Fibroblast of lung (primary cell): Measurements from ENCODE around the gene KAZALD1. TPM values are rescaled to one million over a fixed set of nuclear protein-coding genes. Genes with fewer than 3 reads are reported as not detected.

ENCODE experiments used
- DNase-seq, 2 donors: peaks; one replicate each; pipeline versions ENCODE4 v3.0.0 to v3.0.0-alpha.2; 2010; ENCODE audit warnings: low read depth in 2 of 2
- H2AFZ ChIP-seq: 2 replicates; pipeline ENCODE4 v1.5.1; 2012; ENCODE audit warnings: low read length, control low read depth, inconsistent platforms
- H3K27ac ChIP-seq: 2 replicates; pipeline ENCODE4 v1.5.1; 2011; ENCODE audit warnings: low read length, control low read depth; ENCODE audit not compliant: insufficient read depth
- H3K27me3 ChIP-seq: 2 replicates; pipeline ENCODE4 v1.5.1; 2011; ENCODE audit warnings: mild to moderate bottlenecking, low read length; ENCODE audit not compliant: control insufficient read depth, insufficient read depth
- H3K36me3 ChIP-seq: 2 replicates; pipeline ENCODE4 v1.5.1; 2011; ENCODE audit warnings: low read length; ENCODE audit not compliant: control insufficient read depth, insufficient read depth
- H3K4me1 ChIP-seq: 2 replicates; pipeline ENCODE4 v1.5.1; 2011; ENCODE audit warnings: low read length; ENCODE audit not compliant: control insufficient read depth, insufficient read depth; ENCODE audit errors: extremely low read depth
- H3K4me2 ChIP-seq: 2 replicates; pipeline ENCODE4 v1.5.1; 2011; ENCODE audit warnings: low read length, control low read depth; ENCODE audit not compliant: insufficient read depth; ENCODE audit errors: extremely low read depth
- H3K4me3 ChIP-seq, 4 experiments: fragments of 200-600 bp in 1 of 4; sonication (generic) in 1 of 4; replicated peaks in 1 of 4; 2 replicates each; pipeline ENCODE4 v1.5.1; 2011 to 2016; ENCODE audit warnings: low read length in 4 of 4, low read depth in 3 of 4, mild to moderate bottlenecking in 3 of 4, control low read depth in 2 of 4, inconsistent platforms in 1 of 4, mixed read lengths in 1 of 4; ENCODE audit not compliant: insufficient read depth in 1 of 4; ENCODE audit errors: control extremely low read depth in 1 of 4
- H3K79me2 ChIP-seq: 2 replicates; pipeline ENCODE4 v1.5.1; 2012; ENCODE audit warnings: mild to moderate bottlenecking, low read length, inconsistent platforms; ENCODE audit not compliant: control insufficient read depth, insufficient read depth
- H3K9ac ChIP-seq: 2 replicates; pipeline ENCODE4 v1.5.1; 2011; ENCODE audit warnings: mild to moderate bottlenecking, low read length, control low read depth; ENCODE audit not compliant: insufficient read depth
- H3K9me3 ChIP-seq: 2 replicates; pipeline ENCODE4 v1.5.1; 2012; ENCODE audit warnings: low read depth, low read length; ENCODE audit not compliant: control insufficient read depth, insufficient read depth
- H4K20me1 ChIP-seq: 2 replicates; pipeline ENCODE4 v1.5.1; 2011; ENCODE audit warnings: low read length; ENCODE audit not compliant: control insufficient read depth, insufficient read depth; ENCODE audit errors: extremely low read depth
- CTCF ChIP-seq, 2 donors: IDR thresholded peaks in 1 of 2; conservative IDR thresholded peaks in 1 of 2; 1 replicate in 1 of 2; 2 replicates in 1 of 2; pipeline ENCODE4 v1.5.1; 2011 to 2012; ENCODE audit warnings: low read length in 2 of 2, control low read depth in 1 of 2, inconsistent platforms in 1 of 2, low read depth in 1 of 2, mild to moderate bottlenecking in 1 of 2
- EZH2 ChIP-seq: IDR thresholded peaks from 2 replicates; pipeline ENCODE4 v1.5.1; 2012; ENCODE audit warnings: low read length, control low read depth, mild to moderate bottlenecking; ENCODE audit errors: missing control alignments
- polyA plus RNA-seq, 2 donors: library from polyadenylated mRNA; depleted of rRNA in 1 of 2; stranded (reverse) in 1 of 2; unstranded in 1 of 2; fragments of >200 nt; gene quantifications; 2 replicates each; pipeline ENCODE4 v1.2.1, GENCODE V29; 2011 to 2012; ENCODE audit warnings: missing spikeins in 1 of 2
- total RNA-seq: library from RNA; depleted of rRNA; stranded (reverse); fragments of >200 nt; gene quantifications from 2 replicates; pipeline ENCODE4 v1.2.1, GENCODE V29; 2014

KAZALD1 gene
- total and polyA plus RNA-seq, 2 donors (not counting 1 experiment from before 2014, with no cell fraction given) = 4.6 to 19.8 TPM

GRCh38 chr10:101106351-101106750, 44.6 kb downstream of the KAZALD1 start:
- Histone ChIP-seq H2AFZ (no peak overlapping the region), H3K36me3 (no peaks in the 10 kb centered on the region), H3K4me2 (no peak overlapping the region), H3K9me3 (no peaks in the 10 kb centered on the region), H3K79me2 (no peaks in the 10 kb centered on the region), H3K4me1 (no peaks in the 10 kb centered on the region), H3K9ac (no peak overlapping the region), H3K27ac (no peak overlapping the region), H3K27me3 (peaks cover 13% of the 10 kb centered on the region), H3K4me3 (no peak overlapping the region), H4K20me1 (no peaks in the 10 kb centered on the region)
- no peak for DNase-seq
- TF ChIP-seq EZH2 = no peak
- TF ChIP-seq CTCF (conservative IDR thresholded peaks at IDR 0.05 in 1 of 2, IDR thresholded peaks at IDR 0.05 in 1 of 2; ENCODE audit: low read depth in 1 of 2, low read length in 2 of 2) = no peak

GRCh38 chr10:101107771-101108170, 46.0 kb downstream of the KAZALD1 start:
- no peaks in the 10 kb centered on the region for H3K4me1 ChIP-seq
- H3K27me3 ChIP-seq = peaks cover 17% of the 10 kb centered on the region
- DNase-seq = no peak
- no peak for TF ChIP-seq CTCF (conservative IDR thresholded peaks at IDR 0.05 in 1 of 2, IDR thresholded peaks at IDR 0.05 in 1 of 2; ENCODE audit: low read depth in 1 of 2, low read length in 2 of 2)
- no peak for TF ChIP-seq EZH2
- no peaks in the 10 kb centered on the region for H3K79me2 ChIP-seq
- H3K36me3 ChIP-seq = no peaks in the 10 kb centered on the region
- no peaks in the 10 kb centered on the region for H3K9me3 ChIP-seq
- H3K9ac ChIP-seq = no peak overlapping the region
- no peaks in the 10 kb centered on the region for H4K20me1 ChIP-seq
- H3K27ac ChIP-seq = no peak overlapping the region
- H3K4me2 ChIP-seq = no peak overlapping the region
- no peak overlapping the region for H2AFZ ChIP-seq
- no peak overlapping the region for H3K4me3 ChIP-seq

- Histone ChIP-seq H3K4me2 (no peak overlapping the region), H3K27ac (no peak overlapping the region), H3K4me3 (no peak overlapping the region), H3K27me3 (peaks cover 18% of the 10 kb centered on the region), H3K9ac (no peak overlapping the region), H4K20me1 (no peaks in the 10 kb centered on the region), H3K79me2 (no peaks in the 10 kb centered on the region), H2AFZ (no peak overlapping the region), H3K9me3 (no peaks in the 10 kb centered on the region), H3K36me3 (no peaks in the 10 kb centered on the region), H3K4me1 (no peaks in the 10 kb centered on the region)
- DNase-seq = no peak
- TF ChIP-seq CTCF (conservative IDR thresholded peaks at IDR 0.05 in 1 of 2, IDR thresholded peaks at IDR 0.05 in 1 of 2; ENCODE audit: low read depth in 1 of 2, low read length in 2 of 2) (no peak), EZH2 (no peak)
Measured at GRCh38 chr10:101110856-101111523, 49.2 kb downstream of the KAZALD1 start.
